Lower leg skin (tissue), 3 donors: Measurements from ENCODE around the gene AKT1S1.

Experiments used
- CTCF ChIP-seq, 3 donors: fragments of 450-650 bp; IDR thresholded peaks; one replicate each; pipeline ENCODE4 v1.5.1; 2016; ENCODE audit warnings: antibody characterized with exemption in 3 of 3, mild to moderate bottlenecking in 3 of 3, moderate library complexity in 2 of 3
- POLR2A ChIP-seq, 2 donors: fragments of 450-650 bp; IDR thresholded peaks; one replicate each; pipeline ENCODE4 v1.6.1; 2016 to 2017; ENCODE audit warnings: antibody characterized with exemption in 2 of 2, mild to moderate bottlenecking in 1 of 2, moderate library complexity in 1 of 2

- no peak for TF ChIP-seq POLR2A (IDR thresholded peaks at IDR 0.05)
- no peak for TF ChIP-seq CTCF (IDR thresholded peaks at IDR 0.05)
These were observed 19.9 kb upstream of the AKT1S1 start, which contains the start of gene IL4I1 for GRCh38 chr19:49896863-49897621.
